ENCODE measurements around the gene EME2. TPM values are rescaled to one million over a fixed set of nuclear protein-coding genes. Genes with fewer than 3 reads are reported as not detected.

EME2 gene
- total RNA-seq, 4 donors from 2014 or later = 5.5 to 10.4 (median 6.5) TPM

- 89% methylated on average over 11 of the region's 11 CpGs for WGBS
- intact Hi-C loops (cut with DNase I) = no loop called here
- Histone ChIP-seq H3K27me3 (no peaks in the 10 kb centered on the region), H3K27ac (replicated peaks in 1 of 4) (no peak overlapping the region), H3K4me3 (no peak overlapping the region), H3K36me3 (peaks cover 36 to 85% (median 75%) of the 10 kb centered on the region in 4 donors), H3K9me3 (no peaks in the 10 kb centered on the region), H3K4me1 (peaks cover 0 to 11% (median 10%) of the 10 kb centered on the region in 4 donors)
- TF ChIP-seq CTCF (IDR thresholded peaks at IDR 0.05) (no peak), EP300 (IDR thresholded peaks at IDR 0.05) (no peak), POLR2AphosphoS5 (IDR thresholded peaks at IDR 0.05) (no peak), POLR2A (IDR thresholded peaks at IDR 0.05; ENCODE audit: low read depth) (no peak)
- no peak for DNase-seq (ENCODE audit: extremely low spot score)
Measured at GRCh38 chr16:1815461-1815860, 42.9 kb downstream of the EME2 start.

GRCh38 chr16:1816396-1817275, 44.0 kb downstream of the EME2 start:
- H3K27ac ChIP-seq (replicated peaks in 1 of 4) = no peak overlapping the region
- H3K27me3 ChIP-seq = no peaks in the 10 kb centered on the region
- WGBS = 96% methylated on average over 30 of the region's 40 CpGs
- intact Hi-C loops (cut with DNase I) = no loop called here
- TF ChIP-seq POLR2A (IDR thresholded peaks at IDR 0.05; ENCODE audit: low read depth) = no peak
- no peak for TF ChIP-seq EP300 (IDR thresholded peaks at IDR 0.05)
- no peak for TF ChIP-seq CTCF (IDR thresholded peaks at IDR 0.05)
- no peak for TF ChIP-seq POLR2AphosphoS5 (IDR thresholded peaks at IDR 0.05)
- no peaks in the 10 kb centered on the region for H3K9me3 ChIP-seq
- H3K36me3 ChIP-seq = peaks cover 46 to 85% (median 80%) of the 10 kb centered on the region in 4 donors
- H3K4me3 ChIP-seq = no peak overlapping the region
- DNase-seq (ENCODE audit: extremely low spot score) = no peak
- H3K4me1 ChIP-seq = peaks cover 0 to 11% (median 10%) of the 10 kb centered on the region in 4 donors

DNA sequence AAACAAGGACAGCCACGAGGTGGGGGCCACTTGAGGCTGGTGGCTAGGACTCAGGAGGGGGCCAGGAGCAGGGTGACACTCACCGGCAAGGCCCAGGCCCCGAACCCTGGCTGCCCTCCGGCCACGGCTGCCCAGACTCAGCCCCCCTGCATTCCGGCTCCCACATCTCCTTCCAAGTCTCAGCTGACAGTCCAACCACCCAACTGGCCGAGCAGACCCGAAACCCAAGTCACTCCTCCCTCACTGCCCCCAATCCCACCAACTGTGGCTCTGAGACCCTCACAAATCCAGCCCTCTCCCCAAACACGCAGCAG, 44.6 kb downstream of the EME2 start:
- Histone ChIP-seq H3K36me3 (peaks cover 48 to 90% (median 85%) of the 10 kb centered on the region in 4 donors), H3K4me1 (peaks cover 0 to 11% (median 10%) of the 10 kb centered on the region in 4 donors), H3K27ac (replicated peaks in 1 of 4) (no peak overlapping the region), H3K4me3 (no peak overlapping the region), H3K27me3 (no peaks in the 10 kb centered on the region), H3K9me3 (no peaks in the 10 kb centered on the region)
- TF ChIP-seq EP300 (IDR thresholded peaks at IDR 0.05) = no peak
- TF ChIP-seq CTCF (IDR thresholded peaks at IDR 0.05) = no peak
- TF ChIP-seq POLR2A (IDR thresholded peaks at IDR 0.05; ENCODE audit: low read depth) = no peak
- no peak for TF ChIP-seq POLR2AphosphoS5 (IDR thresholded peaks at IDR 0.05)
- DNase-seq (ENCODE audit: extremely low spot score) = no peak
- 90% methylated on average over 9 of the region's 9 CpGs for WGBS
- intact Hi-C loops (cut with DNase I) = no loop called here

DNA sequence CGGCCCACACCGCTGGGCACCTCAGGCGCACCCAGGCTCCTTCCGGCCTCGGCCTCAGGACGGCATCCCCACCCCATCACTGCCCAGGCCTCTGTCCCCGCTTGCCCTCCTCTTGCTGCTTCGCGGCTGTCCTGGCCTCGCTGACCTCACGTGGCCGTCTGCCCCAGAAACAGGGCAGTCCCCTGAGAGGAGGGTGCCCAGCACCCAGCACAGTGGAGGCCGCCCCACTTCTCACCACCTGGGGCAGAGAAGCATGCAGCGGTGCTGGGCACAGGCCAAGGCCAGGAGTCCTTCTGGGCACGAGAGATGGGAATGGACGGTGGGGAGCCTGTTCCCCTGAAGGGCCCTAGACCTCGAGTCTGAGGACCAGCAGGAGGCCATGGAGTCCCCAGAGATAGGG, 45.1 kb downstream of the EME2 start:
- Histone ChIP-seq H3K4me1 (peaks cover 0 to 11% (median 7%) of the 10 kb centered on the region in 4 donors), H3K27me3 (no peaks in the 10 kb centered on the region), H3K27ac (replicated peaks in 1 of 4) (no peak overlapping the region), H3K9me3 (no peaks in the 10 kb centered on the region), H3K4me3 (no peak overlapping the region), H3K36me3 (peaks cover 51 to 95% (median 90%) of the 10 kb centered on the region in 4 donors)
- DNase-seq (ENCODE audit: extremely low spot score) = no peak
- TF ChIP-seq POLR2AphosphoS5 (IDR thresholded peaks at IDR 0.05) (no peak), CTCF (IDR thresholded peaks at IDR 0.05) (no peak), POLR2A (IDR thresholded peaks at IDR 0.05; ENCODE audit: low read depth) (no peak)
- intact Hi-C loops (cut with DNase I) = no loop called here
- 95% methylated on average over 8 of the region's 17 CpGs for WGBS
